ENCODE measurements around the gene RSPH3. TPM values are rescaled to one million over a fixed set of nuclear protein-coding genes. Genes with fewer than 3 reads are reported as not detected.

RSPH3 gene
- total RNA-seq, 2 donors from 2014 or later = 5.3 to 7.0 TPM

GRCh38 chr6:159043947-159044346, 43.9 kb upstream of the RSPH3 start:
- WGBS, 2 donors = 62 to 68% methylated on average over 7 of the region's 7 CpGs
- ATAC-seq = no peak
- no peaks in the 10 kb centered on the region for H3K9me3 ChIP-seq
- intact Hi-C loops (cut with DNase I) = no loop called here
- no peaks in the 10 kb centered on the region for H3K36me3 ChIP-seq (replicated peaks in 1 of 2; ENCODE audit: insufficient read depth in 1 of 2, low read depth in 2 of 2)
- peaks cover 12% of the 10 kb centered on the region for H3K4me1 ChIP-seq
- no peak for DNase-seq
- no peak for TF ChIP-seq CTCF (IDR thresholded peaks at IDR 0.05)
- TF ChIP-seq POLR2A (IDR thresholded peaks at IDR 0.05) = no peak
- H3K27ac ChIP-seq = peak overlapping the region in 1 of 4 donors; percentile 53
- H3K27me3 ChIP-seq = no peaks in the 10 kb centered on the region
- H3K4me3 ChIP-seq = no peak overlapping the region

- H3K4me3 ChIP-seq = no peak overlapping the region
- intact Hi-C loops (cut with DNase I) = no loop called here
- no peaks in the 10 kb centered on the region for H3K36me3 ChIP-seq (replicated peaks in 1 of 2; ENCODE audit: insufficient read depth in 1 of 2, low read depth in 2 of 2)
- no peaks in the 10 kb centered on the region for H3K27me3 ChIP-seq
- ATAC-seq (no peak), DNase-seq (no peak)
- H3K27ac ChIP-seq = peak overlapping the region in 1 of 4 donors; percentile 73
- H3K9me3 ChIP-seq = no peaks in the 10 kb centered on the region
- TF ChIP-seq CTCF (IDR thresholded peaks at IDR 0.05) (no peak), POLR2A (IDR thresholded peaks at IDR 0.05) (no peak)
- WGBS, 2 donors = 49 to 58% methylated on average over 6 of the region's 6 CpGs
- peaks cover 12% of the 10 kb centered on the region for H3K4me1 ChIP-seq
Measured at GRCh38 chr6:159043251-159043650, 43.2 kb upstream of the RSPH3 start.

- Histone ChIP-seq H3K27me3 (no peaks in the 10 kb centered on the region), H3K27ac (peak overlapping the region in 1 of 4 donors; percentile 73), H3K9me3 (no peaks in the 10 kb centered on the region), H3K36me3 (replicated peaks in 1 of 2; ENCODE audit: insufficient read depth in 1 of 2, low read depth in 2 of 2) (no peaks in the 10 kb centered on the region), H3K4me1 (peaks cover 12% of the 10 kb centered on the region), H3K4me3 (no peak overlapping the region)
- no peak for DNase-seq
- WGBS, 2 donors = 14 to 21% methylated on average over 5 of the region's 5 CpGs
- intact Hi-C loops (cut with DNase I) = no loop called here
- TF ChIP-seq POLR2A (IDR thresholded peaks at IDR 0.05) = no peak
- TF ChIP-seq CTCF (IDR thresholded peaks at IDR 0.05) = no peak
- ATAC-seq = no peak
Measured at GRCh38 chr6:159042826-159043181, 42.8 kb upstream of the RSPH3 start.

GRCh38 chr6:159042003-159042825, 42.2 kb upstream of the RSPH3 start:
- no peak overlapping the region for H3K4me3 ChIP-seq
- H3K27ac ChIP-seq = peak overlapping the region in 3 of 4 donors; percentile 35 to 73 (median 45)
- intact Hi-C loops (cut with DNase I) = no loop called here
- WGBS, 2 donors = 53% methylated on average over 14 of the region's 14 CpGs
- no peak for TF ChIP-seq POLR2A (IDR thresholded peaks at IDR 0.05)
- TF ChIP-seq CTCF (IDR thresholded peaks at IDR 0.05) = peak; percentile 89 to 100 (median 94)
- no peaks in the 10 kb centered on the region for H3K36me3 ChIP-seq (replicated peaks in 1 of 2; ENCODE audit: insufficient read depth in 1 of 2, low read depth in 2 of 2)
- ATAC-seq (peak; percentile 95), DNase-seq (peak; percentile 79 to 88 (median 80))
- H3K4me1 ChIP-seq = peaks cover 12% of the 10 kb centered on the region
- no peaks in the 10 kb centered on the region for H3K9me3 ChIP-seq
- no peaks in the 10 kb centered on the region for H3K27me3 ChIP-seq

GRCh38 chr6:159041181-159041580, 41.2 kb upstream of the RSPH3 start:
- H3K27me3 ChIP-seq = no peaks in the 10 kb centered on the region
- 87 to 94% methylated on average over 7 of the region's 7 CpGs for WGBS, 2 donors
- no peak for DNase-seq
- H3K4me3 ChIP-seq = no peak overlapping the region
- no peaks in the 10 kb centered on the region for H3K9me3 ChIP-seq
- no peaks in the 10 kb centered on the region for H3K36me3 ChIP-seq (replicated peaks in 1 of 2; ENCODE audit: insufficient read depth in 1 of 2, low read depth in 2 of 2)
- H3K4me1 ChIP-seq = peaks cover 12% of the 10 kb centered on the region
- no peak for ATAC-seq
- TF ChIP-seq CTCF (IDR thresholded peaks at IDR 0.05) (no peak), POLR2A (IDR thresholded peaks at IDR 0.05) (no peak)
- H3K27ac ChIP-seq = no peak overlapping the region
- intact Hi-C loops (cut with DNase I) = no loop called here
